Keratinocyte (primary cell): ENCODE data around the gene CELA2B. TPM values are rescaled to one million over a fixed set of nuclear protein-coding genes. Genes with fewer than 3 reads are reported as not detected.

Experiments used
- DNase-seq: peaks from one replicate; pipeline ENCODE4 v3.0.0-alpha.2; 2011; ENCODE audit warnings: low read depth, missing footprints, low spot score
- FAIRE-seq: peaks from 2 replicates; lab custom pipeline; 2011; peaks lifted over from hg19 to GRCh38; lab: Jason Lieb, UNC
- H2AFZ ChIP-seq: 2 replicates; pipeline ENCODE4 v1.6.0; 2012; ENCODE audit warnings: low read length, control low read depth, inconsistent platforms; ENCODE audit not compliant: control insufficient read depth
- H3K27ac ChIP-seq: 2 replicates; pipeline ENCODE4 v1.5.1; 2011; ENCODE audit warnings: low read length; ENCODE audit not compliant: control insufficient read depth, insufficient read depth
- H3K27me3 ChIP-seq: 3 replicates; pipeline ENCODE4 v1.6.0; 2011; ENCODE audit warnings: low read length; ENCODE audit not compliant: control insufficient read depth, insufficient read depth; ENCODE audit errors: extremely low read depth
- H3K36me3 ChIP-seq, 2 experiments: 2 replicates in 1 of 2; 3 replicates in 1 of 2; pipeline ENCODE4 v1.5.1; 2011; ENCODE audit warnings: low read length in 2 of 2, mild to moderate bottlenecking in 1 of 2; ENCODE audit not compliant: control insufficient read depth in 2 of 2, insufficient read depth in 2 of 2; ENCODE audit errors: extremely low read depth in 1 of 2
- H3K4me1 ChIP-seq: 3 replicates; pipeline ENCODE4 v1.5.1; 2011; ENCODE audit warnings: low read length; ENCODE audit not compliant: control insufficient read depth, insufficient read depth; ENCODE audit errors: extremely low read depth
- H3K4me2 ChIP-seq: 3 replicates; pipeline ENCODE4 v1.6.0; 2011; ENCODE audit warnings: low read depth, low read length; ENCODE audit not compliant: control insufficient read depth, insufficient read depth; ENCODE audit errors: extremely low read depth
- H3K4me3 ChIP-seq, 3 experiments: fragments of 200-600 bp in 1 of 3; sonication (generic) in 1 of 3; 2 replicates in 2 of 3; 3 replicates in 1 of 3; pipeline ENCODE4 v1.5.1; 2011 to 2016; ENCODE audit warnings: low read length in 3 of 3, mild to moderate bottlenecking in 3 of 3, control low read depth in 2 of 3, inconsistent platforms in 1 of 3, low read depth in 1 of 3, mixed read lengths in 1 of 3, mixed run types in 1 of 3, moderate library complexity in 1 of 3; ENCODE audit not compliant: control insufficient read depth in 2 of 3, insufficient read depth in 2 of 3; ENCODE audit errors: extremely low read depth in 1 of 3
- H3K79me2 ChIP-seq: 2 replicates; pipeline ENCODE4 v1.6.0; 2012; ENCODE audit warnings: low read length; ENCODE audit not compliant: control insufficient read depth, insufficient read depth
- H3K9ac ChIP-seq: 3 replicates; pipeline ENCODE4 v1.6.0; 2011; ENCODE audit warnings: low read length; ENCODE audit not compliant: control insufficient read depth, insufficient read depth; ENCODE audit errors: extremely low read depth
- H3K9me1 ChIP-seq: 3 replicates; pipeline ENCODE4 v1.6.0; 2011; ENCODE audit warnings: low read length; ENCODE audit not compliant: control insufficient read depth, insufficient read depth; ENCODE audit errors: extremely low read depth
- H3K9me3 ChIP-seq: 2 replicates; pipeline ENCODE4 v1.5.1; 2012; ENCODE audit warnings: low read depth, low read length; ENCODE audit not compliant: control insufficient read depth
- H4K20me1 ChIP-seq: 3 replicates; pipeline ENCODE4 v1.6.0; 2011; ENCODE audit warnings: low read length; ENCODE audit not compliant: control insufficient read depth, insufficient read depth; ENCODE audit errors: extremely low read depth
- CTCF ChIP-seq, 3 experiments: IDR thresholded peaks in 1 of 3; conservative IDR thresholded peaks in 1 of 3; optimal IDR thresholded peaks in 1 of 3; 2 replicates in 2 of 3; 3 replicates in 1 of 3; pipeline versions ENCODE3 to v1.5.1; 2011; ENCODE audit warnings: low read length in 3 of 3, mild to moderate bottlenecking in 3 of 3, moderate library complexity in 2 of 3, control low read depth in 1 of 3, inconsistent platforms in 1 of 3; ENCODE audit not compliant: insufficient read depth in 2 of 3; ENCODE audit errors: extremely low read depth in 1 of 3
- EZH2 ChIP-seq: IDR thresholded peaks from one replicate; pipeline ENCODE4 v1.6.1; 2012; ENCODE audit warnings: inconsistent platforms, mild to moderate bottlenecking, low read length, moderate library complexity
- dilution Hi-C: fragments of 300-500 bp; cut with MboI; formaldehyde crosslinking; loops from one replicate; pipeline ENCODE4 v1.7.0; 2020; ENCODE audit warnings: low sequenced_read_pairs; ENCODE audit not compliant: extremely low pct_ligation_motif_present
- polyA plus RNA-seq, 5 experiments: library from polyadenylated mRNA; depleted of rRNA in 3 of 5; stranded (reverse) in 3 of 5; stranded (forward) in 1 of 5; unstranded in 1 of 5; fragments of >200 nt; gene quantifications; 1 replicate in 1 of 5; 2 replicates in 3 of 5; 3 replicates in 1 of 5; pipeline versions ENCODE4 v1.2.1 to v1.2.3, GENCODE V29; 2011 to 2012; ENCODE audit warnings: missing spikeins in 2 of 5, low read depth in 1 of 5, low replicate concordance in 1 of 5

The CELA2B gene
- polyA plus RNA-seq, 1 donor (not counting 4 experiments of a cell fraction or from before 2014, with no cell fraction given) = not detected

GRCh38 chr1:15504436-15504835 lies 28.5 kb downstream of the CELA2B start:
- no peaks in the 10 kb centered on the region for H3K9me1 ChIP-seq
- H3K79me2 ChIP-seq = no peaks in the 10 kb centered on the region
- no peak overlapping the region for H2AFZ ChIP-seq
- no peaks in the 10 kb centered on the region for H3K9me3 ChIP-seq
- H3K27ac ChIP-seq = no peak overlapping the region
- FAIRE-seq = no peak
- no peaks in the 10 kb centered on the region for H3K27me3 ChIP-seq
- no peak overlapping the region for H3K4me2 ChIP-seq
- no peaks in the 10 kb centered on the region for H3K4me1 ChIP-seq
- no peaks in the 10 kb centered on the region for H4K20me1 ChIP-seq
- no peak for TF ChIP-seq EZH2
- DNase-seq = no peak
- H3K36me3 ChIP-seq = no peaks in the 10 kb centered on the region
- H3K9ac ChIP-seq = no peak overlapping the region
- dilution Hi-C loops = no loop called here
- no peak overlapping the region for H3K4me3 ChIP-seq

GRCh38 chr1:15506831-15507230 lies 30.9 kb downstream of the CELA2B start:
- no peak overlapping the region for H3K4me2 ChIP-seq
- dilution Hi-C loops = no loop called here
- no peak overlapping the region for H3K27ac ChIP-seq
- H3K79me2 ChIP-seq = no peaks in the 10 kb centered on the region
- no peaks in the 10 kb centered on the region for H3K36me3 ChIP-seq
- H4K20me1 ChIP-seq = no peaks in the 10 kb centered on the region
- TF ChIP-seq CTCF (optimal IDR thresholded peaks at IDR 0.05 in 1 of 3, IDR thresholded peaks at IDR 0.05 in 1 of 3, conservative IDR thresholded peaks at IDR 0.05 in 1 of 3; ENCODE audit: extremely low read depth in 1 of 3, insufficient read depth in 2 of 3, low read length in 3 of 3) (no peak), EZH2 (no peak)
- no peaks in the 10 kb centered on the region for H3K27me3 ChIP-seq
- no peak for FAIRE-seq
- no peaks in the 10 kb centered on the region for H3K9me3 ChIP-seq
- DNase-seq = no peak
- H3K4me3 ChIP-seq = no peak overlapping the region
- H3K9me1 ChIP-seq = no peaks in the 10 kb centered on the region
- H3K9ac ChIP-seq = no peak overlapping the region
- no peaks in the 10 kb centered on the region for H3K4me1 ChIP-seq
- H2AFZ ChIP-seq = no peak overlapping the region

- FAIRE-seq (no peak), DNase-seq (no peak)
- Histone ChIP-seq H3K9ac (no peak overlapping the region), H3K4me3 (no peak overlapping the region), H3K9me1 (no peaks in the 10 kb centered on the region), H3K36me3 (no peaks in the 10 kb centered on the region), H3K27ac (no peak overlapping the region), H3K9me3 (no peaks in the 10 kb centered on the region), H3K27me3 (no peaks in the 10 kb centered on the region), H3K79me2 (no peaks in the 10 kb centered on the region), H3K4me1 (no peaks in the 10 kb centered on the region), H2AFZ (no peak overlapping the region), H3K4me2 (no peak overlapping the region), H4K20me1 (no peaks in the 10 kb centered on the region)
- dilution Hi-C loops = no loop called here
- TF ChIP-seq CTCF (optimal IDR thresholded peaks at IDR 0.05 in 1 of 3, IDR thresholded peaks at IDR 0.05 in 1 of 3, conservative IDR thresholded peaks at IDR 0.05 in 1 of 3; ENCODE audit: extremely low read depth in 1 of 3, insufficient read depth in 2 of 3, low read length in 3 of 3) (no peak), EZH2 (no peak)
These were observed 31.4 kb downstream of the CELA2B start for GRCh38 chr1:15507278-15507677.
